Anterior cingulate cortex (tissue), 58 donors: ENCODE results near the gene MEAF6.
"Not testable (repeated sequence)": the region's sequence is repeated elsewhere in the genome, so short reads cannot be mapped to it uniquely, and the experiment has no call there.

Source experiments
- DNase-seq, 58 donors: peaks; one replicate each; lab custom pipeline; 2025; lab: John Stamatoyannopoulos, UW

MEAF6 gene

GRCh38 chr1:37514350-37515184, at the start of gene MEAF6:
Gene MEAF6, minus strand, starts transcription at chr1:37514766. Its CDS starts 20 bp downstream, at chr1:37514746.
- peak in 57 of 58 donors; percentile 13 to 83 (median 71) for DNase-seq

- no peak for DNase-seq
Measured at GRCh38 chr1:37562984-37563383, 48.4 kb upstream of the MEAF6 start.

- DNase-seq: peak in 1 of 58 donors; percentile 1
Measured at GRCh38 chr1:37561133-37562132, 46.9 kb upstream of the MEAF6 start.

GRCh38 chr1:37560401-37561132, 46.0 kb upstream of the MEAF6 start:
- DNase-seq: no peak

GRCh38 chr1:37559957-37560379, 45.4 kb upstream of the MEAF6 start:
- not testable (repeated sequence) for DNase-seq

- DNase-seq: no peak
Measured at GRCh38 chr1:37559080-37559479, 44.5 kb upstream of the MEAF6 start.

GRCh38 chr1:37558411-37558810, 43.8 kb upstream of the MEAF6 start:
- DNase-seq: peak in 1 of 58 donors; percentile 20

- DNase-seq: no peak
Measured at GRCh38 chr1:37557402-37557801, 42.8 kb upstream of the MEAF6 start.

GRCh38 chr1:37556712-37557196, 42.2 kb upstream of the MEAF6 start, which contains the start of gene DNALI1:
Gene DNALI1, plus strand, starts transcription at chr1:37556940. Its CDS starts 55 bp downstream, at chr1:37556995.
- peak in 57 of 58 donors; percentile 3 to 88 (median 71) for DNase-seq

GRCh38 chr1:37553927-37554808, 39.6 kb upstream of the MEAF6 start, which contains the start of gene SNIP1:
Gene SNIP1, minus strand, starts transcription at chr1:37554293. Its CDS starts 64 bp downstream, at chr1:37554229.
- DNase-seq: peak; percentile 63 to 98 (median 91)

- DNase-seq: no peak
Measured at GRCh38 chr1:37553598-37553926, 39.0 kb upstream of the MEAF6 start.

- DNase-seq: no peak
Measured at GRCh38 chr1:37549341-37549740, 34.8 kb upstream of the MEAF6 start.

GRCh38 chr1:37545019-37545418, 30.5 kb upstream of the MEAF6 start:
- no peak for DNase-seq

- no peak for DNase-seq
Measured at GRCh38 chr1:37544530-37544929, 30.0 kb upstream of the MEAF6 start.

GRCh38 chr1:37540036-37540785, 25.6 kb upstream of the MEAF6 start:
- no peak for DNase-seq

- DNase-seq: not testable (repeated sequence)
Measured at GRCh38 chr1:37539154-37539553, 24.6 kb upstream of the MEAF6 start.

- no peak for DNase-seq
Measured at GRCh38 chr1:37537378-37537777, 22.8 kb upstream of the MEAF6 start.
